Measurements from ENCODE around the gene FLRT1.

DNA sequence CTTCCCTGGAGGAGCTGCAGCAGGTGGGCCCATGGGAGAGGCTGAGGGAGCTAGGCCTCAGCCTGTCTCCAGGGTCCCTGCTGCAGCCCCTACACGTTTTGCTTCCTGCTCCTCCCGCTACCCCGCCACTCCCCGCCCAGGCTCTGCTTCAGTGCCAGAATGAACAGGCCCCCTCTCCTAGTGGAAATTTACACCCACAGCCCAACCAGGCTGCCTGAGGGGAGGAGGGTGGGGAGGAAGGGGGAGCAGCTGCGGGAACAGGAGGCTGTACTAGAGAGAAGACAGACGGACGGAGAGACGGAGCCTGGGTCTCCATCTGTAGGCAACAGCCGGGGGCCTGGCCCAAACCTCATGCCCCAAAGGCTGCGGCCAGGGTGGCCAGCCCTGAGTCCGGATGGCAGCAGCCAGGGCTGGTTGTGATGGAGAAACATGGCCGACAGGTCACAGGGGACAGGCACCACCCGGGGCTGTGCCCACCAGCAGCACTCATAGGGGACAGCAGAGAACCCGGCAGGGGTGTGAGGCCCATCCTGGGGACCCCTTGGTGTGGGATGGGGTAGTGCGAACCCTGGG lies 20.6 kb downstream of the FLRT1 start:
- TF ChIP-seq, protein P1, sequence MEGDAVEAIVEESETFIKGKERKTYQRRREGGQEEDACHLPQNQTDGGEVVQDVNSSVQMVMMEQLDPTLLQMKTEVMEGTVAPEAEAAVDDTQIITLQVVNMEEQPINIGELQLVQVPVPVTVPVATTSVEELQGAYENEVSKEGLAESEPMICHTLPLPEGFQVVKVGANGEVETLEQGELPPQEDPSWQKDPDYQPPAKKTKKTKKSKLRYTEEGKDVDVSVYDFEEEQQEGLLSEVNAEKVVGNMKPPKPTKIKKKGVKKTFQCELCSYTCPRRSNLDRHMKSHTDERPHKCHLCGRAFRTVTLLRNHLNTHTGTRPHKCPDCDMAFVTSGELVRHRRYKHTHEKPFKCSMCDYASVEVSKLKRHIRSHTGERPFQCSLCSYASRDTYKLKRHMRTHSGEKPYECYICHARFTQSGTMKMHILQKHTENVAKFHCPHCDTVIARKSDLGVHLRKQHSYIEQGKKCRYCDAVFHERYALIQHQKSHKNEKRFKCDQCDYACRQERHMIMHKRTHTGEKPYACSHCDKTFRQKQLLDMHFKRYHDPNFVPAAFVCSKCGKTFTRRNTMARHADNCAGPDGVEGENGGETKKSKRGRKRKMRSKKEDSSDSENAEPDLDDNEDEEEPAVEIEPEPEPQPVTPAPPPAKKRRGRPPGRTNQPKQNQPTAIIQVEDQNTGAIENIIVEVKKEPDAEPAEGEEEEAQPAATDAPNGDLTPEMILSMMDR (IDR thresholded peaks at IDR 0.05) = no peak
- no peak for TF ChIP-seq POLR2A (IDR thresholded peaks at IDR 0.05)

Data from thyroid gland (tissue), 4 donors.